Colon (tissue), 2 donors: ENCODE results near the gene POLA1.

Source experiments
- FAIRE-seq: peaks from 2 replicates; lab custom pipeline; 2012; peaks lifted over from hg19 to GRCh38; lab: Jason Lieb, UNC
- donor health status: control.
- donor health status: control.

Gene POLA1

DNA sequence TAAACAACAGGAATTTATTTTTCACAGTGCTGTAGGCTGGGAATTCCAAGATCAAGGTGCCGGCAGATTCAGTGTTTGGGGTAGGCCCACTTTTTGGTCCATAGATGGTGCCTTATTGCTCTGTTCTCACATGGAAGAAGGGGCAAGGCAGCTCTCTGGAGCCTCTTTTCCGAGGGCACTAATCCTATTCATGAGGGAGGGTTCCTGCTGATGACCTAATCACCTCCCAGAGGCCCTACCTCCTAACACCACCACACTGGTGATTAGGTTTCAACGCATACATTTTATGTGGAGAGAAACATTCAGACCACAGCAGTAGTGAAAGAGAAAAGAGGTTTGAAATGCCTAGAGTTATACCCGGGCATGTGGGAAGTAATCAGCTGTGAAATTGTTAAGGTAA lies 1.4 kb upstream of the POLA1 start:
- FAIRE-seq: no peak

- no peak for FAIRE-seq
Observed at GRCh38 chrX:24694825-24695224, 1.1 kb downstream of the POLA1 start.

DNA sequence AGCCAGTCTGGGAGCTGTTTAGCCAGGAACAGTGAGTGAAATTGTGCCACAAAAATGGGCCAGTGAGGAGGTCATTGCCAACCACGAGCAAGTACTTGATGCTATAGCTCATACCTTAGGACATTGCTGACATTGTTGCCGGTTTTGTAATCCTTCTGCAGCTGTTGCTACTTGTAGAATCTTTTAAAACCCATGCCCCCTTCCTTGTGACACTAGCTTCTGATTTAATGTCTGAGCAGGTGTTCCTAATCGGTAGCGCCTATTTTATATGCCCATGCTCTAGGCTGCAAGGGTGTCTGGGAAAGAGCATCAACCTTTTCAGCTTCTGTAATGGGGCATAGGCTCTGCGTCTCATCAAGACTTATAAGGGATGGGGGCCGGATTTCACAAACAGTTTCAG lies 2.6 kb downstream of the POLA1 start:
- FAIRE-seq: no peak

GRCh38 chrX:24702362-24703184 lies 8.9 kb downstream of the POLA1 start:
- FAIRE-seq: no peak

DNA sequence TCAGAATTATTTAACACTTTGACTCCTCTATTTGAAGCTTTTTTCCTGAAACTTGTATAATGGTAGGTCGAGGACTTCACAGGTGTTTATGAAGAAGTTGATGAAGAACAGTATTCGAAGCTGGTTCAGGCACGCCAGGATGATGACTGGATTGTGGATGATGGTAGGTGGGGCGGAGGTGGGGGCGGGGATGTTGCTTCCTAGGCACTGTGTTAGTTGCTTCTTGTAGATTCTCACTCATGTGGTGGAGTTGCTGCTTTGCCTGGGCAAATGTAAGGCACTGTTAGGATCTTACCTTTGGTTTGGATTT lies 9.4 kb downstream of the POLA1 start:
- FAIRE-seq: no peak

GRCh38 chrX:24718771-24719170 lies 25.1 kb downstream of the POLA1 start:
- no peak for FAIRE-seq

DNA sequence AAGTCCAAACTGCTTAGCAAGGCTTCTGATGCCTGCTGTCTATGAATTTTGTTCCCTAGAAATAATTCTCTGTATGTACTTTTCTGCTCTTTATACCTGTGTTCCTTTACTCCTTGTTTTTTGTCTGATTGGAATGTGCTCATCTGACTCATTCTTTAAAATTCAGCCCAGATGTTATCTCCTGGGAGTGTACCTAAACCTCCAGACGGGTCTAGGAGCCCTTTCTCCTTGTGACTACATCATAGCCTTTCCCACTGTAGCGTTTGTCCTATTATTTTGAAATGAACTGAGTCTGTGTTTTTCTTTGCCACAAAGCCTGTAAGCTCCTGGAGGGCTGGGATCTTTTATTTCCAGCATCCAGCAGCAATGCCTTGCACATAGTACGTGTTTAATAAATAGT lies 26.3 kb downstream of the POLA1 start:
- FAIRE-seq: no peak

GRCh38 chrX:24728530-24728929 lies 34.8 kb downstream of the POLA1 start:
- peak; percentile 21 for FAIRE-seq

DNA sequence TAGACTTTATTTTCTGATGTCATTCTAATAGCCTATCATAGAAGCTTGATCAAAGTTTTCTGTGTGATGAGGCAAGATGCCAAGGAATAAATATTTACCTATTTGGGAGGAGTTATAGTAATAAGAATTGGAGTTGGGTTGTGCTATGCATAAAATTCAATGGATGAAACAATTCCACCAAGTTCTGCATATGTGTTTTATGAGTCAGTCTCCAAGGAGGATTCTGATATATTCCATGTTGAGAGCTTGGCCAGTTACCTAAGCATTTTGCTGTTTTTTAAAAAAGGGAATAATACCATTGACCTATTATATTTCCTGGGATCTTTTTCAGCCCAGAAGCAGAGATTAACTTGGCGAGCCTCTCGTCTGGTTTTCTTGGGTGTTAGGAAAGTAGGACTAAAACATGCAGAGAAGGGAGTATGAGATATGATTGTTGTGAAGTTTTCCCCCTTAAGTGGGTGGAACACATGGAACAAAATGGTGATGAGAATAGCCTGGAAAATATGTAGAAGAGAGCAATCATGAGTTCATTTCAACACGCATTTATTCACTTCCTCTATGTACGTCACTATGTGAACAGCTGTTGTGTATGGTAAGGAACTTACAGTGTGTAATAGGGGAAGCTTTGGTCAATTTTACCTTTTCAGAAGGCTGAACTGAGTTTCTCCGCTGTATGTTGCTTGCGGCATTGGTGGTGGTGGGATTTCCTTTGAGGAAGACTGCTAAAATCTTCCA lies 39.2 kb downstream of the POLA1 start:
- peak; percentile 55 for FAIRE-seq

GRCh38 chrX:24741330-24741729 lies 47.6 kb downstream of the POLA1 start:
- no peak for FAIRE-seq

GRCh38 chrX:24748196-24748595 lies 54.5 kb downstream of the POLA1 start:
- FAIRE-seq: no peak

DNA sequence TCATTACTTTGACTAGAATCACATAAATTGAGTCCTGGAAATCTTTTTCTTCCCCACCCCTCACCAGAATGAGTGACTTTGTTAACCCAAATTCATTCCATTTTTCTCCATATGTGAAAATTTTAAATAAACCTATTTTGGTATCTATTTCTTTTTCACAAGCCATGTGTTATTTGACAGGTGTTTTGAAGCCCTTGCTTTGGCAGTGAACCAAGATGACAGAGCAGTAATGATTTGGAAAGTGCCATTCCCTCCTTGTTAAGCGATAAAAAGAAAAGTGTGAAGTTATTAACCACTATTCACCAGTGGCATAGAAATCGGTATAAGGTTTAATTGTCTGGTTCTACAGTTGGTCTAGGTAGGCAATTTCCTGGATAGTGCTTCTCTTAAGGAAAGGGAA lies 66.1 kb downstream of the POLA1 start:
- no peak for FAIRE-seq

GRCh38 chrX:24760363-24761000 lies 66.8 kb downstream of the POLA1 start:
- no peak for FAIRE-seq

DNA sequence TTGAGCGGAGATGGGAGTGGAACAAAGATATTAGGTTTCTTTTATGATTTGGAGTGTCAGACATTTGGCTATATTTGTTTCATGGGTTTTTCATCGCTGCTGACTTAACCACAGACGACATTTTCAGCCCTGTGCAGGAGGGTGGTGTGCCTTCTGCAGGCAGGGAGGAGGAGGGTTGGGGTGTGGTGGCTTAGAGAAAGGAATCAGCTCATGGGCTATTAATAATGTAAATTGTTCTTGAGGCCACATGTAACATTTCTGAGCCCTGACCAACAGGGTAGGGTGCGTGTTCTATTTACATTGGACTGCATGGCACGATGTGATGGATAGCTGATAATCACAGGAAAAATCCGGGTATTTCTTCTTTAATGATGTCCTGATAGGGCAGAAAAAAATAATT lies 67.6 kb downstream of the POLA1 start:
- FAIRE-seq: no peak

DNA sequence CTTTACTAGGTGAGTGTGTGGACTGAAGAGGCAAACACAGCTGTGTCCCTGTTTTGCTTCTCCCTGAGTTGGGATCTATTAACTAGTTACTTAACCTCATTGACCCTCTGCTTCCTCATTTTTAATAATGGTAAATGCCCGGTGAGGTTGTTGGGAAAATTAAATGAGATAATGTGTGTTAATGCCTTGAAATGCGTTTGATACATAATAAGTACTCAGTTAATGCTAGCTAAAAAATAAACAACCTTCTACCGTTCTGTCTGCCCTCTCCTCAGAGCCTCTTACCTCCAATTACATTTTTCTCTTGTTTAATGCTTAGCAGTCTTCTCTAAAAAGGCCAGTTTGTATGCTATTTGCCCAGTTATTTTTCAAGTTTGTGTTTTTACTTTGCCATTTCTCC lies 70.3 kb downstream of the POLA1 start:
- no peak for FAIRE-seq

DNA sequence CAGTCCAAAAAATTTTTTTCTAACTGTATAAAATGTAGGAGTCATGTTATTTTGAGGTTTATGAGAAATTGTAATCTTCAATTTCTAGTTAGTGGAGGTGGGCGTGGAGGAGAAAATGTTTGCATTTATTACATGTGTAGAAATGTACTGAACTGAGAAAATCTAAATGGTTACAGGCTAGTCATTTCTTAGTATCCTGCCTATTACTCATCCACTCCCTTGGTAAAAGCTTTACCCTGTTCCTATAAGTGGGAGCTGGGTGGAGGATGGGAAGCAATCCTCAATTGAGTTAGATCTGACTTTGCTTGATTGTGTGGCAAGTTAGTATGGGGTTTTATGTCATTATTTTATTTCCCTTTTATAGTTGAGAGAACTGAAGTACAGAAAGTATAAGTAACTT lies 73.8 kb downstream of the POLA1 start:
- FAIRE-seq: no peak

- no peak for FAIRE-seq
Observed at GRCh38 chrX:24768556-24768955, 74.8 kb downstream of the POLA1 start.

DNA sequence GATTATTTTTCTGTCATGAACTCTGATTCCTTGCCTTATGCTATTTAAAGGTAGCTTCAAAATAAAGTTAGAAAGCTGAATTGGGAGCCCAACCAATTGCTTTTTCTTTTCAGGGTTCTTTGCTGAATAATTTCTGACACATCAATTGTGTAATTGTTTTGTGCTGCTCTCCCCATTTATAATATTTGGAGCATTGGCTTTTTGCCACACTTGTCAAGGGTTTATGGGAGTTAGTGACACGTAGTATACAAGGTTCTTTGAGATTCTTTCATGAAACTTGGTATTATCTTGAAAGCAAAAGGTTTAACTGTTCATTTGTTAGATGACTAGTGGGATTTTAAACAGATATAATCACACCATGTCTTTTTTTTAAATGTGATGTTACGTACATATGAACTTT lies 80.9 kb downstream of the POLA1 start:
- peak; percentile 83 for FAIRE-seq

- no peak for FAIRE-seq
Observed at GRCh38 chrX:24775891-24776290, 82.2 kb downstream of the POLA1 start.

- peak; percentile 96 for FAIRE-seq
Observed at GRCh38 chrX:24777660-24778059, 83.9 kb downstream of the POLA1 start.

DNA sequence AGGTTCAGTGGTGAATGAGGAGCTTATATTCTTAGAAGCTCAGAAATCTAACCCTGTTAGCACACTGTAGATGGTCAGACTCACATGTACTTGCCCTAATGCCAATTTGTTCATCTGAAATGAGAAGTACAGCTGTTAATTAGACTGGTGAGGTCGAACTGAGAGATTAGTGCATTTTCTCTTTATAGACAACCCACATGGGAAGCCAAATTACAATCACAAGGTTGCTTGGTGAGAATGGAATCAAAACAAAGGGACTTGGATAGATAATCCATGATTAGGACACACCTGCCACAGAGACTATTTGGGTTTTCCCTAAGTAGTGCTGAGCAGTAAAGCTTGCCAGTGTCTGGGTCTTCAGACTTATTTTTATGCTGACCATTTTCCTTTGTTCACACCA lies 88.3 kb downstream of the POLA1 start:
- no peak for FAIRE-seq

- FAIRE-seq: no peak
Observed at GRCh38 chrX:24789047-24789446, 95.3 kb downstream of the POLA1 start.

DNA sequence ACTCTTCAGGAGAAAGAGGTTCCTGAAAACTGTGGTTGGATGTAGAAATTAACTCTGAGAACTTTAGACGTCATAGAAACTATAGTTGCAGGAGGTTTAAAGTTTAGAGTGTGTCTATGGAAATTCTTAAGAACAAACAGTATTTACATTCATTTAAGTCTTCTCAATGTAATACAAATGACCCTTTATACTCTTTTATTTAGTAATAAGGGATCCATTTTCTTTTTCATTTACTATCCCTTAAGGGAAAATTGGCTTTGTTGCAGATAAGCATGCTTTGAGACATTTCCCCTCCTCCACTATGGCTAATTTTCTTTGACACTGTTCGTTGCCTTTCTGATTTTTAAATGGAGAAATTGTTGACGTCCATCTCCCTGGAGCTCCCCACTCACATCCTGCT lies 96.4 kb downstream of the POLA1 start:
- FAIRE-seq: no peak
